UCSD-AML1 (cell line): ENCODE results near the gene RAPGEF4.
"Not testable (repeated sequence)": the region's sequence is repeated elsewhere in the genome, so short reads cannot be mapped to it uniquely, and the experiment has no call there.

Experiments
- DNase-seq: peaks from one replicate; lab custom pipeline; 2025; ENCODE audit not compliant: unreplicated experiment; lab: John Stamatoyannopoulos, UW

Gene RAPGEF4

DNA sequence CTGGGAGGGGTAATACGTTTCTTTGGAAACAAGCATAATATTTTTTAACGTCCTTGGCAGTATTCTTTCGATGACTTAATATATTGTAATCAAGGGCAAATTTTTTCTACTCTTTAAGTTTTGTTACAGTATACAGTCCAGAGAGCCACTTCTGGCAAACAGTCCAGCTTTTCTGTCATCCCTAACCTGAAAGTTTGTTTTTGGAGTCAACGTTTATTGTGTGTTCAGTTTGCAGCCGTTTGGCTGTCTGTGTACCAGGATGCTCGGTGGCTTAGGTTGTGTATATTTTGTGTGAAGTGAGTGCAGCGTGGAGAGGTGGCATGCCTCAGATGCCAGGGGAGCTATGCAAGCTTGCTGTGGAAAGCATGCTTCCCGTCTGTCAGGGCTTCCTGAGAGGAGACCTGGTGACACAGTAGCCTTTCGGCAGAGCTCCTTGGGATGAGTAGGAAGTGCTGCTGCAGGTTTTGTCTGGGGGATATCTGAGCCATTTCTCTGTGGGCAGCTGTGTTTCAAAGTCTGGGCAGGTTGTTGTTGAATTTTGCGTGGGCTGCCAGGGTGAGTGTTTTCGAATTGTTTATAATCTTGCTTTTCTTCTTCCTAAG, 354.7 kb downstream of the RAPGEF4 start:
- no peak for DNase-seq

DNA sequence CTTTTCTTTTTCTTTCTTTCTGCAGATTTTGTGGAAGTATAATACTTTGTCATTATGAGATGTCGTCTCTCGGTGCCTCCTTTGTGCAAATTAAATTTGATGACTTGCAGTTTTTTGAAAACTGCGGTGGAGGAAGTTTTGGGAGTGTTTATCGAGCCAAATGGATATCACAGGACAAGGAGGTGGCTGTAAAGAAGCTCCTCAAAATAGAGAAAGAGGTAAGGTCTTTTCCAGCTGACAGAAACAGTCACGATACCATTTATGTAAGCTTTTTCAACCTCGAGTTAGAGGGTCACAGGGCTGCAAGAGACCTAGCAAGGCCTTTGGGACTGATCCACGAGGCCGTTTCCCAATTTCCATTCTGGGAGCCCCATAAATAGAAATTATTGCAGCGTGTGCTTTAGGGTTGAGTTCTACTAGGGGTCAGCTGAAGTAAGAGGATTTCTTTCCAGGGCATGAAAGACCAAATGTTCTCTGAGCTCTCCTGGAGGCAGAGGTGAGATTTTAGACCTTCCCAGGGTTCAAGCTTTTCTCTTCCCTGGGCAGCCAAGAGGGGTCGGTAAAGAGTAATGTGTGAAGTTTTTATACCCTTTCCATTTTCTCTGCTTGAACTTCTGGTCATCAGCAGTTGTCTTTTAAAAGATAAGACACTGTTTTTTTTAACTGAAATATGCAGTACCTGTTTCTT, 355.5 kb downstream of the RAPGEF4 start:
- no peak for DNase-seq

DNA sequence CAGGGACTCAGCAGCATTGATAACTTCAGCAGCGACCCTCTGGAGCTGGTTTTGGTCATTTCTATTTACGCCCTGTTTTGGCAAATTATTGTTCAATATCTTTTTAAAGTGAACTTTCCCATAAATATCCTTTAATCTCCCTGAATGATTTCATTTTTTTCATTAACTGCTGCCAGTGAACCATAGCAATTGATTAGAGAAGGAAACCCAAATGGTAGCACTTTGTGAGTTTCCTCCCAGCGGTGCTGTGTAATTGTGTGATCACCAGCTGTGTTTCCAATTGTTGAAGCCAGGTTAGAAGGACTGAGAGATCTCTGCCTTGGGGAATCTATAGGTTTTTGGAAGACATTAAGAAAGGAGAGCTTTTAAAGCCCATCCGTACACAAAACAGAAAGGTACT, 356.3 kb downstream of the RAPGEF4 start:
- no peak for DNase-seq

DNA sequence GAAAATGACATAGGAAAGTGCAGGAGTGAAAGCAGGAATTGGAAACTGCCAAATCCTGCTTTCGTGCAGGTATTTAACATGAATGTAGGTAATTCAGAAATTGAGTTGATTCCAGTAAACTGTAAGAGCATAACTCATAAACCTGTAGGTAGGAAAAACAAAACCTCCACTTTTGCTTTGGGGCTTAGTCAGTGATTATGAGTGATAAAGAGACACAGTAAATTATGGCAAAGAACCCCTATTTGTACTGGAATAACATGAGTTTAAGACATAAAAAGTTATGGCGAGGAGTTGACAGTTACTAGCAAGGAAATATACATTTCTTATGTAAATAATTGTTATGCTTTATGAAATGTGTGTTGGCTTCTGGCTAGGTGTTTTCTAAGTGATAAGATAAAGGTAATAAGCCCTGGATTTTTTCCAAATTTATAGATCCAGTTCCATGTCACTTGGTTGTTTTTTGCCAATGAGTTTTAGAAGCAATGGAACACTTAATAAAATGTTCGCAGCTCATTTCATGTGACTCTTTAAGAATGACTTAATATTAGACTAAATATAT, 357.3 kb downstream of the RAPGEF4 start:
- DNase-seq, result no peak

DNA sequence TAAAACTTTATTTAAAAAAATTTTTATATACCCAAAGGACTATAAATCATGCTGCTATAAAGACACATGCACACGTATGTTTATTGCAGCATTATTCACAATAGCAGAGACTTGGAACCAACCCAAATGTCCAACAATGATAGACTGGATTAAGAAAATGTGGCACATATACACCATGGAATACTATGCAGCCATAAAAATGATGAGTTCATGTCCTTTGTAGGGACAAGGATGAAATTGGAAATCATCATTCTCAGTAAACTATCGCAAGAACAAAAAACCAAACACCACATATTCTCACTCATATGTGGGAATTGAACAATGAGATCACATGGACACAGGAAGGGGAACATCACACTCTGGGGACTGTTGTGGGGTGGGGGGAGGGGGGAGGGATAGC, 358.0 kb downstream of the RAPGEF4 start:
- DNase-seq, result not testable (repeated sequence)

DNA sequence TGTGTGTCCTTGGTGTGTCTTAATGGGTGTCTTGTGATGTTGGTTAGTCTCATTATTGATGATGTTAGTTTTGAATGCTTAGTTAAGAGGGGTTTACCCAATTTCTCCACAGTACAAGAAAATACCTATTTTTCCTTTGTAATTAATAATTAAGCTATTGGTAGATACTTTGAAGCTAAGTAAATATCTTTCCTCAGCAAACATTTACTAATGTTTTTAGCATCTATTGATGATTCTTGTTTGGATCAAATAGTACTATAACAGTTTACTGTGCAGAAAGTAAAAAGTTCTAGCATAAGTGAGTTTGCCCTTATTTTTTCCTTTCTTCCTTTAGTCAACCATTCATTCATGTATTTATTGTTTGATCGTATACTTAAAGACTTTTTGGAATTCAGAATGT, 359.1 kb downstream of the RAPGEF4 start:
- no peak for DNase-seq

DNA sequence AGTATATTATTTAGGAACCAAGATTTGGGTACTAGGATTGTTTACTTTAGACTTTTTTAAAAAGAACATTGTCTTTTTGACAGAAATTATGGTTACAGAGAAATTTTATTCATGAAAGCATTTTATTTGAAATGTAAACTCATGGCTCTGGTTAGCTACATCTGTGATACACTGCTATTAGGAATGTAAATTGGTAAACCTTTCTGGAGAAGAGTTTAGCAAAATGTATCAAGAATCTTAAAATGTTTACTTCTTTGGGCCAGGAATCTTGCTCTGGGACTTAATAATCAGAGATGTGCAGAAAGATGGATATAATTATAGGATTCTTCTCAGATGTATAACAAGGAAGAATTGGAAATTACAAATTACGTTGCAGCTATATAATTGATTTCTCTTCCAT, 359.7 kb downstream of the RAPGEF4 start:
- DNase-seq, result no peak

DNA sequence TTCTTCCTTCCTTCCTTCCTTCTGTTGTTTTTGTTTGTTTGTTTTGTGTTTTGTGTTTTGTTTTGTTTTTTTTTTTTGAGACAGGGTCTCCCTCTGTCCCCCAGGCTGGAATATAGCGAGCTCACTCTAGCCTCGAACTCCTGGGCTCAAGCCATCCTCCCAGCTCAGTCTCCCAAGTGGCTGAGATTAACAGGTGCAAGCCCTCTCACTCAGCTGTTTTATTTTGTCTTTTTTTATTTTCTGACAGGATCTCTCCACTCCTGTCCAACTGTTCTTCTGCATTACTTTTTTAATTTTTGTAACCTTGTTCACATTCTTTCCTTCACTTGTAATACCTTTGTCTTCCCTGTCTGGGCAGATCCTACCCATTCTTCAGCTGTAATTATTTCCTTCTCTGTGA, 363.6 kb downstream of the RAPGEF4 start:
- no peak for DNase-seq

DNA sequence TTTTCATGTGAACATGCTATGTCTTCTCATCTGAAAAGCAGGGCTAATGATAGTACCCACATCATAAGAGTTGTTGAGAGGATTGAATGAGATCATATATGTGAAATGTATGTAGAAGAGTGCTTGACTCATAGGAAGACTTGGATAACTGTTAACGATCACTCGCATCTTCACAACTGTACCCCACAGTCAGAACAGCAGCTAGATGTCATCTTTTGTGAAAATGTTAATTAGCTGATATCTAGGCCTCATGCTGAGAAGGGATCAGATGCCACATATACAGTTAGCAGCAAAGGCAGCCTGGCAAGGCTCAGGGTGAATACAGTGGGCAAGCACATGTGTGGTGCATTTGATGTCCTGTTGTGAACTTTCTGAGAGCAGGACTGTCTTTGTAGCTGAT, 364.2 kb downstream of the RAPGEF4 start:
- DNase-seq, result no peak

DNA sequence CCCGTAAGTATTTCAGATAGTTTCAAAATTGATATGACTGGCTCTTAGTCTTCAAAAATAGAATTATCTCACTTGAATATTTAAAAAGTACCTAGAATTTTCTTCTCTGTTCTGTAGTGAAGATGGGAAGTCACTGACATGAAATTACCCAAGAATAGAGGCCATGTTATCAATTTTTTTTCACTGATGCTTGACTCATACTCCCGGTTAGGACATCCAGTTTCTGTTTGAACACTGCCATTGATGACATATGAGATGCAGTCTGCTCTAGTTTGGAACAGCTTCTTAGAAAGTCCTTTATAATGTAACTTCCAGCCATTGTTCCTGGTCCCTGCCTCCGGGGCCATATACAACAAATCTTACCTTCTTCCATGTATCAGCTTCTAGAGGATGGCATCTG, 366.0 kb downstream of the RAPGEF4 start:
- no peak for DNase-seq
